A673 (cell line): ENCODE measurements around the gene PCBP1.

ENCODE experiments used
- EZH2 ChIP-seq: fragments of 200-600 bp; sonication (generic); IDR thresholded peaks from 2 replicates; pipeline ENCODE4 v1.6.1; 2017; ENCODE audit warnings: borderline replicate concordance, low read depth, mild to moderate bottlenecking, mixed read lengths, antibody characterized with exemption, low read length; ENCODE audit not compliant: poor library complexity, severe bottlenecking
- TF ChIP-seq, protein P1 (sequence below): fragments of 300-800, 200-600 bp; sonication (generic); conservative IDR thresholded peaks from 2 replicates; pipeline ENCODE4 v1.5.1; 2017; ENCODE audit warnings: low read depth, mild to moderate bottlenecking, antibody characterized with exemption, low read length, moderate library complexity, mixed read lengths

DNA sequence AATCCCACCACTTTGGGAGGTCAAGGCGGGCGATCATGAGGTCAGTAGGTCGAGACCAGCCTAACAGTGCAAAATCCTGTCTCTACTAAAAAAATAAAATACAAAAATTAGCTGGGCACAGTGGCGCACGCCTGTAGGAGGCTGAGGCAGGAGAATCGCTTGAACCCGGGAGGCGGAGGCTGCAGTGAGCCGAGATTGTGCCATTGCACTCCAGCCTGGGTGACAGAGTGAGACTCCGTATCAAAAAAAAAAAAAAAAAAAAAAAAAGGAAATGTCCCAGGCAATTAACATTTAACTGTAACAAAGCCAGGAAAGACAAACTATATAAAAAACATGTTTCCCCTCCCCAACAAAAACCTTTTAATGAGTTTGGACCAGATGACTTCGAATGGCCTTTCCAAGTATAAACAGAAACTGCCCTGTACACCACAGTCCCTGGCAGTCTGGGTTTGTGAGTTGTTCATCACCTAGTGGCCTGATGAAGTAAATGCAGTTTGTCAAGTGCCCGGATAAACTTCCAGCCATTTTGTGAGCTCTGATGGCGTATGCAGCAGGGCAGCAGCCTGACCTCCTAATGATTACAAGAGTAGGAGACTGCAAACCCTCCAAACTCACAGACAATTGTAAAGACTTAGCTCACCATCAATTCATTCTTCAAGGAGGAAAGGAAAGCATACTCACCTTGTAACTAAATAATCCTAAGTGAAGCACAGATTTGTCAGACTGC, 16.6 kb upstream of the PCBP1 start:
- TF ChIP-seq, protein P1, sequence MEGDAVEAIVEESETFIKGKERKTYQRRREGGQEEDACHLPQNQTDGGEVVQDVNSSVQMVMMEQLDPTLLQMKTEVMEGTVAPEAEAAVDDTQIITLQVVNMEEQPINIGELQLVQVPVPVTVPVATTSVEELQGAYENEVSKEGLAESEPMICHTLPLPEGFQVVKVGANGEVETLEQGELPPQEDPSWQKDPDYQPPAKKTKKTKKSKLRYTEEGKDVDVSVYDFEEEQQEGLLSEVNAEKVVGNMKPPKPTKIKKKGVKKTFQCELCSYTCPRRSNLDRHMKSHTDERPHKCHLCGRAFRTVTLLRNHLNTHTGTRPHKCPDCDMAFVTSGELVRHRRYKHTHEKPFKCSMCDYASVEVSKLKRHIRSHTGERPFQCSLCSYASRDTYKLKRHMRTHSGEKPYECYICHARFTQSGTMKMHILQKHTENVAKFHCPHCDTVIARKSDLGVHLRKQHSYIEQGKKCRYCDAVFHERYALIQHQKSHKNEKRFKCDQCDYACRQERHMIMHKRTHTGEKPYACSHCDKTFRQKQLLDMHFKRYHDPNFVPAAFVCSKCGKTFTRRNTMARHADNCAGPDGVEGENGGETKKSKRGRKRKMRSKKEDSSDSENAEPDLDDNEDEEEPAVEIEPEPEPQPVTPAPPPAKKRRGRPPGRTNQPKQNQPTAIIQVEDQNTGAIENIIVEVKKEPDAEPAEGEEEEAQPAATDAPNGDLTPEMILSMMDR, result peak; percentile 85
- TF ChIP-seq EZH2, result no peak
